ENCODE data around the gene LARGE1. TPM values are rescaled to one million over a fixed set of nuclear protein-coding genes. Genes with fewer than 3 reads are reported as not detected.

LARGE1 gene
- total RNA-seq, 1 donor from 2014 or later, result 29.5 TPM

DNA sequence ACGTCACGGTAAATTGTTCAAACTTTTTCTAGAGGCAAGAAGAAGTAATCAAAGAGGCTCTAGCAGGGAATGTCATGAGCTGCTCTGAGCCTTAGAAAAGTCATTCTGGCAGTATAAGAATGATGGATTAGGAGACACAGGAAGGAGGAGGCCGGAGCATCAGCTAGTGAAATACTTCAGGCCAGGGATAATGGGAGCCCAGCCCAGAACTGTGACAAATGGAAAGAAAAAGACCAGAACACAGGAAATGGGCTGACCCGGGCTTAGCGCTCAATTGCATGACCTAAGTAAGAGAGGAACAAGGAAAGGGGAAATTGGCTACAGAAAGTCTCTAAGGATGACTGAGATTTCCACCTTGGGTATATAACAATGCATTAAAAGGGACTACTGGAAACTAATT lies 108.6 kb downstream of the LARGE1 start:
- Histone ChIP-seq H3K27me3 (no peaks in the 10 kb centered on the region), H3K9me3 (no peaks in the 10 kb centered on the region), H3K36me3 (no peaks in the 10 kb centered on the region), H3K27ac (peak overlapping the region; percentile 79), H3K4me1 (peaks cover 35% of the 10 kb centered on the region), H3K4me3 (no peak overlapping the region)
- intact Hi-C loops (cut with DNase I), result no loop called here
- DNase-seq (ENCODE audit: extremely low spot score in 2 of 2), result peak in 1 of 2 donors; percentile 91
- TF ChIP-seq POLR2A (IDR thresholded peaks at IDR 0.05) (no peak), POLR2AphosphoS5 (IDR thresholded peaks at IDR 0.05; ENCODE audit: insufficient read depth in 1 of 2, low read depth in 1 of 2) (peak in 1 of 2 donors; percentile 40)
- TF ChIP-seq, protein P1, sequence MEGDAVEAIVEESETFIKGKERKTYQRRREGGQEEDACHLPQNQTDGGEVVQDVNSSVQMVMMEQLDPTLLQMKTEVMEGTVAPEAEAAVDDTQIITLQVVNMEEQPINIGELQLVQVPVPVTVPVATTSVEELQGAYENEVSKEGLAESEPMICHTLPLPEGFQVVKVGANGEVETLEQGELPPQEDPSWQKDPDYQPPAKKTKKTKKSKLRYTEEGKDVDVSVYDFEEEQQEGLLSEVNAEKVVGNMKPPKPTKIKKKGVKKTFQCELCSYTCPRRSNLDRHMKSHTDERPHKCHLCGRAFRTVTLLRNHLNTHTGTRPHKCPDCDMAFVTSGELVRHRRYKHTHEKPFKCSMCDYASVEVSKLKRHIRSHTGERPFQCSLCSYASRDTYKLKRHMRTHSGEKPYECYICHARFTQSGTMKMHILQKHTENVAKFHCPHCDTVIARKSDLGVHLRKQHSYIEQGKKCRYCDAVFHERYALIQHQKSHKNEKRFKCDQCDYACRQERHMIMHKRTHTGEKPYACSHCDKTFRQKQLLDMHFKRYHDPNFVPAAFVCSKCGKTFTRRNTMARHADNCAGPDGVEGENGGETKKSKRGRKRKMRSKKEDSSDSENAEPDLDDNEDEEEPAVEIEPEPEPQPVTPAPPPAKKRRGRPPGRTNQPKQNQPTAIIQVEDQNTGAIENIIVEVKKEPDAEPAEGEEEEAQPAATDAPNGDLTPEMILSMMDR (IDR thresholded peaks at IDR 0.05), result no peak

DNA sequence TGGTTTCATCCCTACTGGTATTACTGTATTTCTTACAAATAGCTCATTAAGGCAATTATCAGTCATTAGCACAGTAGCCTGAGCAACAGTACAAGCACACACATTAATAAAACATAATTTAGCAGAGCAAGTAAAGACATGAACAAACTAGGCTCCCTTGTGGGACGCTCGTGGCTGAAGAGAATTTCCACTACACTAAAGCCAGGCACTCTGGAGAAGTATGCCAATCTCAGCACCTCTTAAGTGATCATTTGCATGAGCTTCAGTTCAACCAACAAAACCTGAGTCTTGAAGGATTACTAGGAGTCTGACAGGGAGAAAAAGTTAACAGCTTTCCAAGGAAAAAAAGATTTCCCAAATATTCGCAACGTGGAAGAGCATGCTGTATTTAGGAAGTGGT lies 109.1 kb downstream of the LARGE1 start:
- DNase-seq (ENCODE audit: extremely low spot score in 2 of 2), result no peak
- H3K9me3 ChIP-seq, result no peaks in the 10 kb centered on the region
- TF ChIP-seq, protein P1 (IDR thresholded peaks at IDR 0.05), result no peak
- TF ChIP-seq POLR2AphosphoS5 (IDR thresholded peaks at IDR 0.05; ENCODE audit: insufficient read depth in 1 of 2, low read depth in 1 of 2), result no peak
- no peak for TF ChIP-seq POLR2A (IDR thresholded peaks at IDR 0.05)
- H3K36me3 ChIP-seq, result no peaks in the 10 kb centered on the region
- H3K4me3 ChIP-seq, result no peak overlapping the region
- H3K4me1 ChIP-seq, result peaks cover 40% of the 10 kb centered on the region
- no peaks in the 10 kb centered on the region for H3K27me3 ChIP-seq
- intact Hi-C loops (cut with DNase I), result no loop called here
- H3K27ac ChIP-seq, result peak overlapping the region; percentile 79

DNA sequence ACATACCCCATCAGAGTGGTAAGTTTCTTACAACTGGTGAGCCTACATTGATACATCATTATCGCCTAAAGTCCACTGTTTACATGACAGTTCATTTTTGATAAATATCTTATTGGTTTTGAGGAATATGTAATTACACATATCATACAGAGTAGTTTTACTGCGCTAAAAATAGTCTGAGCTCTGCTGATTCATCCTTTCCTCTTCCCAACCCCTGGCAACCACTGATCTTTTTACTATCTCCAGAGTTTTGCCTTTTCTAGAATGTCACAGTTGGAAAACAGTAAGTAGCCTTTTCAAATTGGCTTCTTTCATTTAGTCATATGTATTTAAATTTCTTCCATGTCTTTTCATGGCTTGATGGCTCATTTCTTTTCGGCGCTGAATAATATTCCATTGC lies 112.8 kb downstream of the LARGE1 start:
- TF ChIP-seq POLR2A (IDR thresholded peaks at IDR 0.05) (no peak), POLR2AphosphoS5 (IDR thresholded peaks at IDR 0.05; ENCODE audit: insufficient read depth in 1 of 2, low read depth in 1 of 2) (peak in 1 of 2 donors; percentile 20)
- TF ChIP-seq, protein P1 (IDR thresholded peaks at IDR 0.05), result no peak
- Histone ChIP-seq H3K27ac (peak overlapping the region; percentile 37), H3K4me3 (no peak overlapping the region), H3K4me1 (peaks cover 69% of the 10 kb centered on the region), H3K36me3 (no peaks in the 10 kb centered on the region), H3K9me3 (no peaks in the 10 kb centered on the region), H3K27me3 (no peaks in the 10 kb centered on the region)
- no peak for DNase-seq (ENCODE audit: extremely low spot score in 2 of 2)
- intact Hi-C loops (cut with DNase I), result no loop called here

DNA sequence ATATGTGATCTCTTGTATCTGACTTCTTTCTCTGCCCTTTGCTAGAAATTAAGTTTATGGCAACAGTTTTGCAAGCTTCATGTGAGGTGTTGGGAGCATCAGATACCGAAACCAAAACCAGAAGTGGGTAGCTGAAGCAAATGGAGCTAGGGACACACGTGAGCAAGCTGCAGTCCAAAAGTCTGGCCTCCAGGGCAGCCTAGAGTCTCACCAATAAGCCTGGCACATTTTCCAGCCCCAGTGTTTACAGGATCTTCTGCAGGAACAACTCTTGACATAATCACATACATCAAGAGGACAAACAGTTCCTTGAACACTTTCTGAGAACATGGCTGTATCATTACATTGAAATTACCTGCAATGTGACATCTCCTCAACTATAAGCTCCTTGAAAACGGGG lies 114.1 kb downstream of the LARGE1 start:
- Histone ChIP-seq H3K36me3 (no peaks in the 10 kb centered on the region), H3K4me1 (peaks cover 63% of the 10 kb centered on the region), H3K27ac (no peak overlapping the region), H3K27me3 (no peaks in the 10 kb centered on the region), H3K9me3 (no peaks in the 10 kb centered on the region), H3K4me3 (no peak overlapping the region)
- TF ChIP-seq POLR2A (IDR thresholded peaks at IDR 0.05) (no peak), POLR2AphosphoS5 (IDR thresholded peaks at IDR 0.05; ENCODE audit: insufficient read depth in 1 of 2, low read depth in 1 of 2) (no peak)
- TF ChIP-seq, protein P1 (IDR thresholded peaks at IDR 0.05), result no peak
- intact Hi-C loops (cut with DNase I), result no loop called here
- no peak for DNase-seq (ENCODE audit: extremely low spot score in 2 of 2)

DNA sequence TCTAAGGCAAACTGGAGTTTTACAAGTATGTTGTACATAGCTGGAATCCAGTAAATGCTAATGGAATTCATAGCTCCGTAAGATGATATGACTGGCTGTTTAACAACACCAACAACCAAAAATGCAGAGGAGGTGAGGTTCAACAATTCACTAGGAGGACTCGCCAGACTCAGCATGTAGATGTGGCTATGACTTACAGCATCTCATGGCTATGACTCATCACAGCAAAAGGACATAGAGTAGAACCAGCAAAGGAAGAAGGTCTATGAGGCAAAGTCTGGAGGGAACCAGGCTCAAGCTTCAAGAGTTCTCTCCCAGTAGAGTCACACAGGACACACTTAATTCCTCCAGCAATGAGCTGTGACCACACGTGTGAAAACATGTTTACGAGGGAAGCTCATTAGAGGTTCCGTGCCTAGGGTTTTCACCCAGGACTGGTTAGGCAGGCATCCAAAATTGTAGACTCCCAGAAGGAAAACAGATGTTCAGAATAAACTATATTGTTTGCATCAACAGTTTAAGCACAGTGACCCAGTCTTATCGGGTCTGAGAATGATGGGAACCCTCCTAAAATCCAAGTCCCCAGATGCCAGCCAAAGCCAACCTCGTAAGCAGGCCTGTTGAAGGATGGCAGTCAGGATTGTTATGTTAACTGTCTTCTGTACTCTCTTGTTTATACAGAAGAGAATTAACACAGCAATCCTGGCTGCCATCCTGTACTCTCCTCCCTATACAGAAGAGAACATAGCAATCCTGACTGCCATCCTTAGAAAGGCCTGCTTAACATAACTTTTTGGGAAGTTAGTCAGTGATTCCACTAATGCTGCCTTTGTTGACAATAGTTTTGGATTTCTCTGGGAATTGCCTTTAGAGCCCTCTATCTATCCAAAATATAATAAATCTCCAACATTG lies 116.6 kb downstream of the LARGE1 start:
- no peaks in the 10 kb centered on the region for H3K36me3 ChIP-seq
- TF ChIP-seq, protein P1 (IDR thresholded peaks at IDR 0.05), result no peak
- TF ChIP-seq POLR2AphosphoS5 (IDR thresholded peaks at IDR 0.05; ENCODE audit: insufficient read depth in 1 of 2, low read depth in 1 of 2) (peak in 1 of 2 donors; percentile 70), POLR2A (IDR thresholded peaks at IDR 0.05) (no peak)
- DNase-seq (ENCODE audit: extremely low spot score in 2 of 2), result peak in 1 of 2 donors; percentile 90
- peak overlapping the region; percentile 82 for H3K27ac ChIP-seq
- H3K4me3 ChIP-seq, result no peak overlapping the region
- no peaks in the 10 kb centered on the region for H3K9me3 ChIP-seq
- peaks cover 53% of the 10 kb centered on the region for H3K4me1 ChIP-seq
- no peaks in the 10 kb centered on the region for H3K27me3 ChIP-seq
- intact Hi-C loops (cut with DNase I), result no loop called here
